Activated CD4-positive, alpha-beta T cell treated with anti-CD3 and anti-CD28 coated beads, Interleukin-2, amount 10 ng/mL, durations not matched to agents 7 days and 5 days (primary cell): ENCODE results near the gene TRAPPC8. TPM values are rescaled to one million over a fixed set of nuclear protein-coding genes. Genes with fewer than 3 reads are reported as not detected.

Experiments
- CTCF ChIA-PET: fragments of 350-600 bp; sonication (Branson Sonifier 250); formaldehyde crosslinking; loops from one replicate; lab custom pipeline; 2021; ENCODE audit warnings: antibody characterized with exemption; lab: Charles Lee
- POLR2A ChIA-PET: fragments of 350-600 bp; sonication (Branson Sonifier 250); formaldehyde crosslinking; loops from one replicate; lab custom pipeline; 2021; ENCODE audit warnings: antibody characterized with exemption; lab: Charles Lee
- DNase-seq: peaks from one replicate; pipeline ENCODE4 v3.0.0-alpha.2; 2020
- H3K27ac Mint-ChIP-seq: one replicate; pipeline ENCODE4 v1.8.0; 2021; ENCODE audit warnings: mild to moderate bottlenecking, moderate library complexity, mixed read lengths
- H3K27me3 Mint-ChIP-seq: one replicate; pipeline ENCODE4 v1.8.0; 2021; ENCODE audit warnings: mixed read lengths
- H3K36me3 Mint-ChIP-seq: one replicate; pipeline ENCODE4 v1.8.0; 2021; ENCODE audit warnings: low read depth, mixed read lengths
- H3K4me1 Mint-ChIP-seq: one replicate; pipeline ENCODE4 v1.8.0; 2021; ENCODE audit warnings: mixed read lengths
- H3K4me3 Mint-ChIP-seq: one replicate; pipeline ENCODE4 v1.8.0; 2021; ENCODE audit warnings: mild to moderate bottlenecking, moderate library complexity, mixed read lengths
- H3K9me3 Mint-ChIP-seq: one replicate; pipeline ENCODE4 v1.8.0; 2021; ENCODE audit warnings: mixed read lengths
- total RNA-seq, 2 experiments: library from RNA; stranded (reverse); gene quantifications; one replicate each; pipeline ENCODE4 v1.2.3, GENCODE V29; 2021

TRAPPC8 gene
- total RNA-seq, 2 experiments from 2014 or later: 38.7 to 45.9 TPM

DNA sequence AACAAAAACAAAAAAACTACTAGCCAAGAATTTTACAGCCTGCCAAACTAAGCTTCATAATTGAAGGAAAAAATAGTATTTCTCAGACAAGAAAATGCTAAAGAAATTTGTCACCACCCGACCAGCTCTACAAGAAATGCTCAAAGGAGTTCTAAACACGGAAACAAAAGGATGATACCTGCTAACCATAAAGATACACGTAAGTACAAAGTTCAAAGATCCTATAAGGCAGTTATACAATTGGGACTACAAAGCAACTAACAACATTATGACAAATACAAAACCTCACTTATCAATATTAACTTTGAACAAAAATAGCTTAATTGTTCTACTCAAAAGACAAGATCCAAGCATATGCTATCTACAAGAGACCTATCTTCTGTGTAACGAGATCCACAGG is 64.6 kb downstream of the TRAPPC8 start:
- POLR2A ChIA-PET: no interaction called here
- CTCF ChIA-PET: no interaction called here
- no peak overlapping the region for H3K4me3 Mint-ChIP-seq
- peaks cover 10% of the 10 kb centered on the region for H3K4me1 Mint-ChIP-seq
- peaks cover 67% of the 10 kb centered on the region for H3K36me3 Mint-ChIP-seq
- no peaks in the 10 kb centered on the region for H3K27me3 Mint-ChIP-seq
- H3K9me3 Mint-ChIP-seq: peaks cover 9% of the 10 kb centered on the region
- no peak overlapping the region for H3K27ac Mint-ChIP-seq
- DNase-seq: no peak

DNA sequence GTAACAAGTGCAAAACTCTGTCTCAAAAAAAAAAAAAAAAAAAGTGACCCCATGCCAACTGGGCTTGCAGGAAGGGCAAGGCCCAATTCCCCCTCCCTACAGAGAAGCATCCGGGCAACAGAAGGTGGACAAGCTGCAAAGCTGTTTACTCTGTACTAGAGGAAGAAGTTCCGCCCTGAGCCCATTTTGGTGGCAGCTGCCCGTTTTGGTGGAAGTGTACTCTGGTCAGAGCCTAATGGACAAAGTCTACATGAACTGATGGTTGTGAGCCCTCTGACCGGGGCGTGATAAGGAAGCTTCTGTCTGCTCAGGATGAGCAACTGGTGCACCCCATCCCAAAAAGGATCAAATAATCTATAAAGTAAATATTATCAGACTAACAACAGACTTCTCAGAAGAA is 65.0 kb downstream of the TRAPPC8 start:
- CTCF ChIA-PET: no interaction called here
- H3K27ac Mint-ChIP-seq: no peak overlapping the region
- POLR2A ChIA-PET: no interaction called here
- DNase-seq: no peak
- H3K9me3 Mint-ChIP-seq: peaks cover 9% of the 10 kb centered on the region
- H3K36me3 Mint-ChIP-seq: peaks cover 64% of the 10 kb centered on the region
- no peaks in the 10 kb centered on the region for H3K27me3 Mint-ChIP-seq
- H3K4me3 Mint-ChIP-seq: no peak overlapping the region
- peaks cover 10% of the 10 kb centered on the region for H3K4me1 Mint-ChIP-seq

DNA sequence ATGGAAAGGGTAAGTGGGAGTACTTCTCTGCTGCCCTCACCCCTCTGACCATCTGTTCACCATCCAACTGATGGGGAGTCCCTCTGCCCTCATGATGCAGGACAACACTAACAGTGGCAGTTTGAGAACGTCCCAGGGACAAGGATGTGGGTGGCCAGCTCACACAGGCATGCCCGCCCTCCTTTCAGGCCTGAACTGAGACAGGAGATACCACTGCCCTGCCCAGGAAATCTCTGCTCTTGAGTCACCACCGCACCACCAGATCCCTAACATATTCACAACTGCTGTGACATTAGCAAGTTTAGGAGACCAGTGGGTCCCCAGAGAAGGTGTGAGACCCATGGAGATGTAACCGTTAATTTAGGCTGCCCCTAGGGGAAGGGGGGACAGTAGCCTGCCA is 66.2 kb downstream of the TRAPPC8 start:
- peaks cover 10% of the 10 kb centered on the region for H3K4me1 Mint-ChIP-seq
- peaks cover 60% of the 10 kb centered on the region for H3K36me3 Mint-ChIP-seq
- H3K27me3 Mint-ChIP-seq: no peaks in the 10 kb centered on the region
- POLR2A ChIA-PET: no interaction called here
- no peak overlapping the region for H3K4me3 Mint-ChIP-seq
- H3K27ac Mint-ChIP-seq: no peak overlapping the region
- DNase-seq: no peak
- CTCF ChIA-PET: interaction anchor here (0.7 kb wide), 1 partner anchor 9 kb away, joined by 3 read pairs; no protein-coding TSS in a partner anchor
- peaks cover 7% of the 10 kb centered on the region for H3K9me3 Mint-ChIP-seq

DNA sequence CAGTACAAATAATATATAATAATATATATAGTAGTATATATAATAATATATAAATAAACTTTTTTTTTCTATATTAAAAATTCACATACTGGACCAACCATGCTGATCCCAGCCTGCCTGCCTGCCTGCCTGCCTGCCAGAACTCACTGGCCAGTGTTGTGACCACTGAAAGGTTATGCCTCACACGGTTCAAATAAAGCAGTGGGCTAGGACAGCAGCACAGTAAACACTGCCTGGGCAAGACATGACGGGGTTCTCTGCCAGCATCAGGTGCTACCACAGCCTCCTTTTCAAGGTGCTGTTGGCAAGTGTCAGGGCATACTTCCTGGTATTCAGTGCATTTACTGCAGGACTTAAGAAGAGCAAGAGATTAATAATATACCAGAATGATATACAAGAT is 67.6 kb downstream of the TRAPPC8 start:
- ChIA-PET POLR2A (no interaction called here), CTCF (no interaction called here)
- no peak for DNase-seq
- Mint-ChIP-seq H3K4me3 (no peak overlapping the region), H3K27ac (no peak overlapping the region), H3K9me3 (peaks cover 1% of the 10 kb centered on the region), H3K36me3 (peaks cover 53% of the 10 kb centered on the region), H3K27me3 (no peaks in the 10 kb centered on the region), H3K4me1 (peaks cover 8% of the 10 kb centered on the region)

DNA sequence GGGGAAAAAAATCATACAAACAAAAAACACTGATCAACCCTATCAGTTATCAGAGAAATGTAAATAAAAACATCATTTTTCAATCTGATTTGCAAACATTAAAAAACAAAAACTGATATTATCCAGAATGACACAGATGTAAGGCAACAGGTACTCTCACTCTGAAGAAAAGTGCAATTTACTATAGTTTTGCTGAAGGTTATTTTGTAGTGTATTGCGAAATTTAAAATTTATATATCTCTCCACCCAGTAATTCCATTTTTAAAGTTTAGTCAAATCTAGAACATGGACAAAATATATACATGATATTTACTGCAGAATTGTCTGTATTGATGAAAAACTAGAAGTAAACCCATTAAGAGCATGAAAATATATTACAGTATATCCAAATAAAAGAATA is 79.8 kb downstream of the TRAPPC8 start:
- CTCF ChIA-PET: no interaction called here
- Mint-ChIP-seq H3K27me3 (no peaks in the 10 kb centered on the region), H3K4me3 (no peak overlapping the region), H3K9me3 (no peaks in the 10 kb centered on the region), H3K36me3 (peaks cover 13% of the 10 kb centered on the region), H3K27ac (no peak overlapping the region), H3K4me1 (no peaks in the 10 kb centered on the region)
- POLR2A ChIA-PET: no interaction called here
- no peak for DNase-seq

DNA sequence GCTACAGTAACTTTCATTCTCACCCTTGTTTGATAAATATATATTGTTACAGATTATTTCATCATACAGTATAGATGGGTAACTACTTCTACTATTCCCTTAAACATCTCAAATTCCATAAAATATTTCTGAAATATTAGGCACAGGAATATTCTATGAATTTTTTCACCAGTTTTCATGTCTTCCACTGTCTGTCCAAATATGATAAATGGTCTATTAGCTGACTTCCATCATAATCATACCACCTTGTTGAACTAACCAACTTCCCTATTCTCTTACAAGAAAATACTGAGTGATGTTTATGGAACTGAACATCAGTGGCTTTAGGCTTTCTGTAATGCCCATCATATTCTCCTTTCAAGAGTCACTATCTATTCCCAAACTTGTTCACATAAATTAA is 82.4 kb downstream of the TRAPPC8 start:
- ChIA-PET POLR2A (no interaction called here), CTCF (interaction anchor here (0.6 kb wide), 1 partner anchor 172 kb away, joined by 3 read pairs; no protein-coding TSS in a partner anchor)
- no peak overlapping the region for H3K4me3 Mint-ChIP-seq
- no peak for DNase-seq
- H3K36me3 Mint-ChIP-seq: peaks cover 24% of the 10 kb centered on the region
- H3K4me1 Mint-ChIP-seq: peaks cover 2% of the 10 kb centered on the region
- no peak overlapping the region for H3K27ac Mint-ChIP-seq
- H3K27me3 Mint-ChIP-seq: no peaks in the 10 kb centered on the region
- no peaks in the 10 kb centered on the region for H3K9me3 Mint-ChIP-seq

DNA sequence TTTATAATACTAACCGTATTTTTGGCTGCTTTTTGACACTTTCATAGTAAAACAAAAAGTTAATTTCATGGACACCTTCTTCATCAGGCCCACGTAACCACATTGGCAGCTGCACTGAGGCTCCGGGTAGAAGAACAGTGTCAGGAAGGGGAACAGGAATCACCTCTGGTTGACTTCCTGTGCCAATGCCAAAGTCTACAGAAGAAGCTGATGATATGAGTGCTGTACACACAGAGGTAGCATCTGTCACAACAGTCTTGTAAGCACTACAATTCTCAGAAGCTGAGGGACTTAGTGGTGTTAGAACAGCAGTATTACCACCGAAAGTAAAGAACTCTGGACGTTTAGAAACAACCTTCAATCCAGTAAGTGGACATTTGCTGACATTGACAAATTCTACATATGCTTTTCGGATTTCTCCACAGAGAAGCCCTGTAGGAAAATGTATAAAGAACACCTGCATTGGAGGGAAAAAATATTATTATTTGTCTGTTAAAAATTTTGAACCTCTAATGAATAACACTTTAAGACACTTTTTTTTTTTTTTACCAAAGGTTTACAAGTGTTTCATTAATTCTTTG is 85.3 kb downstream of the TRAPPC8 start:
- Mint-ChIP-seq H3K4me1 (peaks cover 2% of the 10 kb centered on the region), H3K27me3 (no peaks in the 10 kb centered on the region), H3K36me3 (peaks cover 25% of the 10 kb centered on the region), H3K27ac (no peak overlapping the region), H3K4me3 (no peak overlapping the region), H3K9me3 (no peaks in the 10 kb centered on the region)
- ChIA-PET POLR2A (no interaction called here), CTCF (no interaction called here)
- DNase-seq: no peak

DNA sequence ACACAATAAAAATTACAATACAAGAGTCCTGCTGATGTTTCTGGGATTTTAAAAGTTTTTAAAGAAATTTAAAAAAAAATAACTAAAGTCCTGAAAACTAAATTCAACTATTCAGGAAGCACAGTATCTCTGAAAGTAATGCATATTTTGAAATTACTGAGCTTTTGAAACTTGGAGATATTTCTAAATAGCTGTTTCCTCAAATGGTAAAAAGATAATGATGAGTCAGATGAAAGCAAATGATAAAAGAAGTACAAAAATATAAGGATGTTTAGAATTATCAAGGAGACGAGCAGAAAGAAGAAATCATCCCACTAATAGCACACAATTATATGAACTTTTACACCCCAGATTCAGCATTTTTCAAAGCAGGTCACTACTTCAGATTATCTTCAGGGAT is 92.1 kb downstream of the TRAPPC8 start:
- ChIA-PET POLR2A (no interaction called here), CTCF (interaction anchor here (1.6 kb wide), 1 partner anchor 127 kb away, joined by 3 read pairs; no protein-coding TSS in a partner anchor)
- Mint-ChIP-seq H3K27me3 (no peaks in the 10 kb centered on the region), H3K36me3 (peaks cover 27% of the 10 kb centered on the region), H3K9me3 (no peaks in the 10 kb centered on the region), H3K4me3 (no peak overlapping the region), H3K27ac (no peak overlapping the region), H3K4me1 (no peaks in the 10 kb centered on the region)
- DNase-seq: no peak

DNA sequence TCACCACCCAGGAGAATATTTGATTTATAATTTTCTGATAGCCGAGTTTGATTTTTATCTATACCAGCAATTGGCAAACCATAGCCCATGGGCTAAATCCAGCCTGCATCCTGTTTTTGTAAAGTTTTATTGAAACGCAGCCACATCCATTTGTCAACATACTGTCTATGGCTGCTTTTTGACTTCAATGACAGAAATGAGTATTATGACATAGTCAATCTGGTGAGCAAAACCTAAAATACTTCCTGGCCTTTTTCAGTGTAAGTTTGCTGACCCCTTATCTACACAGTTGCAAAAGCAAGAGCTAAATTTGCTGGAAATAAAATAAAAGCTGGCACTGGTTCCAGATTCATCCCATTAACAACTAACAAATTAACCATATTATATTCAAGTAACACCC is 102.4 kb downstream of the TRAPPC8 start:
- peaks cover 42% of the 10 kb centered on the region for H3K36me3 Mint-ChIP-seq

DNA sequence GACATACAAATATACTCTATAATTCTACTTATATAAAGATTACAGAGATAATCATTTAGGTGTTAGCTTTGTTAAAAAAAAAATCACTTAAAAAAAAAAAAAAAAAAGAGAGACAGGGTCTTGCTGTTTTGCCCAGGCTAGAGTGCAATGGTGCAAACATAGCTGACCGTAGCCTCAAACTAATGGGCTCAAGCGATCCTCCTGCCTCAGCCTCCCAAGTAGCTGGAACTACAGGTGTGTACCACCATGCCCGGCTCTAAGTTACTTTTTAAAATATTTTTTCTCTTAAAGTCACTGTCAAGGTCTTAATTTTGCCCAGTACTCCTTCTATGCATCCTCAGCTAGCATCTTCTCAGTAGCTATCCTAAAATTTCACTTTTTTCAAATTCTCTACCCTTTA is 105.0 kb downstream of the TRAPPC8 start:
- peaks cover 41% of the 10 kb centered on the region for H3K36me3 Mint-ChIP-seq
- CTCF ChIA-PET: interaction anchor here (0.6 kb wide), 1 partner anchor 57 kb away, joined by 4 read pairs; no protein-coding TSS in a partner anchor
- H3K27me3 Mint-ChIP-seq: no peaks in the 10 kb centered on the region
- no peak overlapping the region for H3K27ac Mint-ChIP-seq
- DNase-seq: no peak
- POLR2A ChIA-PET: no interaction called here
- no peaks in the 10 kb centered on the region for H3K4me1 Mint-ChIP-seq
- no peak overlapping the region for H3K4me3 Mint-ChIP-seq
- H3K9me3 Mint-ChIP-seq: no peaks in the 10 kb centered on the region

More for the DNA sequence above, 102.4 kb downstream of the TRAPPC8 start:
- DNase-seq: no peak
- CTCF ChIA-PET: no interaction called here
- no peaks in the 10 kb centered on the region for H3K9me3 Mint-ChIP-seq
- POLR2A ChIA-PET: no interaction called here
- H3K4me1 Mint-ChIP-seq: no peaks in the 10 kb centered on the region
- H3K27ac Mint-ChIP-seq: no peak overlapping the region
- H3K27me3 Mint-ChIP-seq: no peaks in the 10 kb centered on the region
- H3K4me3 Mint-ChIP-seq: no peak overlapping the region

DNA sequence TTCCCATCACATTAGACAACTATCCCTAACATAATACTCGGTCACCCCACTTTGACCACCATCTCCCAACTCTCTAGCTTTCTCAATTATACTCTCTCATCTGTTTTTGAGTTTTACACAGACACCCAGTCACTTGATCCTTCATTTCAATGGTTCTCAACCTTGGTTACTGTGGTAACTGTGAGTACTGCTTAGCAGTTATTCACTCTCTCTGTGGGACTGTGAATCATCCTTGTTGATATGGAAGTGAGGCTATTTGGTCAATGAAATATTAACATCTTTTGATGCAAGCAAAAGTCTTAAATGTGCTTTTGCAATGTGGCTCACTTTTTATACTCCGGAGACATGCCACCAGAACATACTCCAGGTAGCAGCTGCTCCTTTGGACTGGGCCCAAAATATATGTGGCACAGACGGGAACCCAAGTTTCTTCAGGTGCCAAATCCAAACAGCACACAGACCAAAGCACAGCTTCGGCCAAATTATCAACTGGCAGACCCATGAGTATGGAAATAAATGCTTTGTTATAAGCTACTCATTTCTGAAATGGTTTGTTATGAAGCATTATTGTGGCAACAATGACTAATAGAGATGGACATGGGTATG is 107.3 kb downstream of the TRAPPC8 start:
- H3K9me3 Mint-ChIP-seq: no peaks in the 10 kb centered on the region
- peaks cover 39% of the 10 kb centered on the region for H3K36me3 Mint-ChIP-seq
- ChIA-PET CTCF (no interaction called here), POLR2A (no interaction called here)
- no peaks in the 10 kb centered on the region for H3K27me3 Mint-ChIP-seq
- H3K4me1 Mint-ChIP-seq: no peaks in the 10 kb centered on the region
- H3K4me3 Mint-ChIP-seq: no peak overlapping the region
- no peak for DNase-seq
- no peak overlapping the region for H3K27ac Mint-ChIP-seq

DNA sequence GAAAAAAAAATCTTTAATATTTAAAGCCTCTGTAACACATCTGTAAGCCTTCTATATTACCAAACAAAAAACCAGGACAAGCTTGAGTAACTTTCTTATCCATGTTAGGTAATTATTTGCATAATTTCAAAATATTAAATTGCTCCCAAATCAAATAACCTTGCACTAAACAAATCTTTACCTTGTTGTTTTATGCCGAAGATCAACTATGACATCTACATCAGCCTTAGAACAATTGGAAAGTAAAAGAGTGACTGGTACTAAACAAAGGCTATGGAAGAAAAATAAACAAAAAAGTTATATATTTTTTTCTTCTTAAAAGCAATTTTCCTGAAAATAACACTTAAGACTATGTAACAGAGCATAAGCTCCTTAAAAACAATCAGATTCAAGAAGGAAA is 111.0 kb downstream of the TRAPPC8 start:
- Mint-ChIP-seq H3K9me3 (no peaks in the 10 kb centered on the region), H3K36me3 (peaks cover 50% of the 10 kb centered on the region), H3K4me1 (no peaks in the 10 kb centered on the region), H3K4me3 (no peak overlapping the region), H3K27me3 (no peaks in the 10 kb centered on the region), H3K27ac (no peak overlapping the region)
- ChIA-PET CTCF (no interaction called here), POLR2A (no interaction called here)
- no peak for DNase-seq

DNA sequence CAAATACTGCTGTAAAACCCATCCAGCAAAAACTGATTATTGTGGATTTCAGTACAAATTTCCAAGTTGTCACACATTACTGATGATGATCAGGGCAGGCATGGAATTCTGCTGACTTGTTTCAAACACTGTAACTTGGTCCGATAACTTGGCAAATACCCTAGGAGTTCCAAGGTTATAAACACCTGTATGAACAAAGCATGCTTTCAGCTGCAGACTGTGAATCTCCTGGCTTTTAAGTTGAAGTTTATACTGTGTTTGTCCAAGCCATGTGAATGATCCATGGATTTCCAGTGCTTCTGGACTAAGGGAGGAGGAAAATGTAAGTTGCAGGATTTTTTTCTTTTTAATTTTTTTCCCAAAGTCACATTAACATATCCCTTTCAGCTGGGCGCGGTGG is 112.2 kb downstream of the TRAPPC8 start:
- Mint-ChIP-seq H3K27ac (no peak overlapping the region), H3K9me3 (no peaks in the 10 kb centered on the region), H3K4me1 (no peaks in the 10 kb centered on the region), H3K4me3 (no peak overlapping the region), H3K27me3 (no peaks in the 10 kb centered on the region), H3K36me3 (peaks cover 42% of the 10 kb centered on the region)
- no peak for DNase-seq
- ChIA-PET CTCF (no interaction called here), POLR2A (no interaction called here)

DNA sequence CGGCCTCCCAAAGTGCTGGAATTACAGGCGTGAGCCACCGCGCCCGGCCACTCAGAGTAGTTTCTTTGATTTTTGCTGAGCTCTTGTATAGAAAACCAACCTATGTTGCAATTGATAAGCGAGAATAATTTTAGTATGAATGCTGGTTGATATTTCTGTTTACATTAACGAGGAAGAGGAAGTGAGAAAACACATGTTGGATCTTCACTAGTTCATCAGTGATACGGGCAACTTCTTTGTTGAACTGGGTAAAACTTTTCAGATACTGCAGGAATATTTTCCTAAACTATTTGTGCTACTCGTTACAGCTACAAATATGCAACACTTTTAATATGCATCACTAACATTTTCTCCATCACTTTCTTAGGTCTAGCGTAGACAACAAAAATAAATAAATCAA is 114.3 kb downstream of the TRAPPC8 start:
- peaks cover 32% of the 10 kb centered on the region for H3K36me3 Mint-ChIP-seq
- POLR2A ChIA-PET: no interaction called here
- no peak for DNase-seq
- no peaks in the 10 kb centered on the region for H3K9me3 Mint-ChIP-seq
- H3K4me3 Mint-ChIP-seq: no peak overlapping the region
- CTCF ChIA-PET: no interaction called here
- H3K27me3 Mint-ChIP-seq: no peaks in the 10 kb centered on the region
- no peak overlapping the region for H3K27ac Mint-ChIP-seq
- H3K4me1 Mint-ChIP-seq: no peaks in the 10 kb centered on the region
